Measurements from ENCODE around the gene CX3CR1.

CX3CR1 gene

DNA sequence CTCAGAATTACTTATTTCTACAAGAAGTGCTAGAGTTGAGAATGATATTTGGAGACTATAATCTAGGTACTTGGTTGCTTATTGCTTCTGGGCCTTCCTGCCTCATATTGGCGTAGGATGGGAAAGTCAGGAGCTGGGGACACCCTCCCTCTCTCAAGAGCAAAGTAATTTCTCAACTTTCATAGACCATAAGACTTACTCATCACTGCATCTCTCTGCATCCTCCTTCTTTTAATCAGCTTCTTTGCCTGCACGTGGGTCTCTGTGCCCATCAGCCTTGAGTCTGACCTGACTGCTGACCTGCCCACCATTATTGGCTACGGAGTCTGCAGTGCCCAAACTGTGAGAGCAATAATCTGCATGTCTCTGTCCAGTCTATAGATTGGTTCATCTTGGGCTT lies 60.1 kb downstream of the CX3CR1 start:
- H4K8ac ChIP-seq (ENCODE audit: low read depth, low read length), result no peak overlapping the region
- no peaks in the 10 kb centered on the region for H3K36me3 ChIP-seq (ENCODE audit: control insufficient read depth, insufficient read depth, low read length)
- no CpG with 5 or more reads among the region's 3 CpGs for WGBS (ENCODE audit: extremely low coverage, insufficient coverage, low lambda C conversion rate)
- H3K27me3 ChIP-seq (ENCODE audit: insufficient read depth, low read length, poor library complexity), result no peaks in the 10 kb centered on the region
- H3K56ac ChIP-seq (ENCODE audit: low read length), result no peak overlapping the region
- H3K4me1 ChIP-seq (ENCODE audit: control insufficient read depth, low read depth, low read length), result no peaks in the 10 kb centered on the region
- no peak overlapping the region for H3K4ac ChIP-seq (ENCODE audit: low read depth, low read length)
- H2AK5ac ChIP-seq (ENCODE audit: low read length), result no peak overlapping the region
- no peak overlapping the region for H2BK5ac ChIP-seq (ENCODE audit: low read length)
- no peak overlapping the region for H3K4me3 ChIP-seq (ENCODE audit: low read length)
- H2BK120ac ChIP-seq (ENCODE audit: low read depth, low read length), result no peak overlapping the region
- H3K4me2 ChIP-seq (ENCODE audit: low read length), result no peak overlapping the region
- no peak overlapping the region for H4K5ac ChIP-seq (ENCODE audit: low read length)
- H3K79me1 ChIP-seq (ENCODE audit: low read length), result no peaks in the 10 kb centered on the region
- H3K27ac ChIP-seq (ENCODE audit: low read depth, low read length), result no peak overlapping the region
- H3K9ac ChIP-seq (ENCODE audit: low read length), result no peak overlapping the region
- no peak overlapping the region for H3K18ac ChIP-seq (ENCODE audit: low read length)
- H2BK15ac ChIP-seq (replicated peaks; ENCODE audit: low read depth), result no peak overlapping the region
- no peaks in the 10 kb centered on the region for H3K79me2 ChIP-seq (ENCODE audit: control insufficient read depth, insufficient read depth, low read length)
- no peak for DNase-seq
- no peak overlapping the region for H3K23ac ChIP-seq (ENCODE audit: low read length)

GRCh38 chr3:39216176-39216790 lies 63.6 kb downstream of the CX3CR1 start:
- Histone ChIP-seq H2AK5ac (ENCODE audit: low read length) (no peak overlapping the region), H4K8ac (ENCODE audit: low read depth, low read length) (no peak overlapping the region), H3K4me1 (ENCODE audit: control insufficient read depth, low read depth, low read length) (peaks cover 5% of the 10 kb centered on the region), H3K36me3 (ENCODE audit: control insufficient read depth, insufficient read depth, low read length) (no peaks in the 10 kb centered on the region), H2BK120ac (ENCODE audit: low read depth, low read length) (no peak overlapping the region), H3K18ac (ENCODE audit: low read length) (no peak overlapping the region), H2BK5ac (ENCODE audit: low read length) (no peak overlapping the region), H3K56ac (ENCODE audit: low read length) (no peak overlapping the region), H3K9ac (ENCODE audit: low read length) (no peak overlapping the region), H3K27me3 (ENCODE audit: insufficient read depth, low read length, poor library complexity) (no peaks in the 10 kb centered on the region), H3K79me1 (ENCODE audit: low read length) (no peaks in the 10 kb centered on the region), H3K4ac (ENCODE audit: low read depth, low read length) (no peak overlapping the region), H3K4me2 (ENCODE audit: low read length) (no peak overlapping the region), H2BK15ac (replicated peaks; ENCODE audit: low read depth) (no peak overlapping the region), H3K4me3 (ENCODE audit: low read length) (no peak overlapping the region), H3K23ac (ENCODE audit: low read length) (no peak overlapping the region), H3K79me2 (ENCODE audit: control insufficient read depth, insufficient read depth, low read length) (no peaks in the 10 kb centered on the region), H3K27ac (ENCODE audit: low read depth, low read length) (no peak overlapping the region), H4K5ac (ENCODE audit: low read length) (no peak overlapping the region)
- DNase-seq, result no peak
- WGBS (ENCODE audit: extremely low coverage, insufficient coverage, low lambda C conversion rate), result no CpG with 5 or more reads among the region's 2 CpGs

GRCh38 chr3:39213613-39214012 lies 66.2 kb downstream of the CX3CR1 start:
- DNase-seq, result peak; percentile 61
- H3K27me3 ChIP-seq (ENCODE audit: insufficient read depth, low read length, poor library complexity), result no peaks in the 10 kb centered on the region
- H3K9ac ChIP-seq (ENCODE audit: low read length), result no peak overlapping the region
- peaks cover 9% of the 10 kb centered on the region for H3K4me1 ChIP-seq (ENCODE audit: control insufficient read depth, low read depth, low read length)
- H3K27ac ChIP-seq (ENCODE audit: low read depth, low read length), result no peak overlapping the region
- no peak overlapping the region for H2BK15ac ChIP-seq (replicated peaks; ENCODE audit: low read depth)
- no peak overlapping the region for H3K56ac ChIP-seq (ENCODE audit: low read length)
- H2AK5ac ChIP-seq (ENCODE audit: low read length), result no peak overlapping the region
- no peaks in the 10 kb centered on the region for H3K79me2 ChIP-seq (ENCODE audit: control insufficient read depth, insufficient read depth, low read length)
- no peak overlapping the region for H2BK120ac ChIP-seq (ENCODE audit: low read depth, low read length)
- H3K36me3 ChIP-seq (ENCODE audit: control insufficient read depth, insufficient read depth, low read length), result no peaks in the 10 kb centered on the region
- no peaks in the 10 kb centered on the region for H3K79me1 ChIP-seq (ENCODE audit: low read length)
- no peak overlapping the region for H3K4me2 ChIP-seq (ENCODE audit: low read length)
- H3K4me3 ChIP-seq (ENCODE audit: low read length), result no peak overlapping the region
- H4K8ac ChIP-seq (ENCODE audit: low read depth, low read length), result no peak overlapping the region
- no peak overlapping the region for H2BK5ac ChIP-seq (ENCODE audit: low read length)
- WGBS (ENCODE audit: extremely low coverage, insufficient coverage, low lambda C conversion rate), result no CpG with 5 or more reads among the region's 2 CpGs
- no peak overlapping the region for H4K5ac ChIP-seq (ENCODE audit: low read length)
- H3K4ac ChIP-seq (ENCODE audit: low read depth, low read length), result no peak overlapping the region
- no peak overlapping the region for H3K23ac ChIP-seq (ENCODE audit: low read length)
- H3K18ac ChIP-seq (ENCODE audit: low read length), result no peak overlapping the region
